ENCODE measurements around the gene RAB3IP.

- no peak for TF ChIP-seq CTCF (IDR thresholded peaks at IDR 0.05; ENCODE audit: low read depth, low read length)
- TF ChIP-seq EZH2phosphoT487 (IDR thresholded peaks at IDR 0.05; ENCODE audit: low read depth): no peak
These were observed 86.4 kb downstream of the RAB3IP start, which contains the start of gene MYRFL for GRCh38 chr12:69824966-69825560.

All from OCI-LY3 (cell line).